HCT116 (cell line): Measurements from ENCODE around the gene ZNF292. TPM values are rescaled to one million over a fixed set of nuclear protein-coding genes. Genes with fewer than 3 reads are reported as not detected.

Source experiments
- ATAC-seq: fragments of 200-7000 bp; cut with Tn5 transposase; 2 replicates; pipeline ENCODE4 v1.9.1; 2020; ENCODE audit warnings: mild to moderate bottlenecking, moderate library complexity
- BruUV-seq: library from RNA; stranded (reverse); fragments of 400-500 nt; replicated peaks from 2 replicates; lab custom pipeline; 2021; lab: Mats Ljungman, UMichigan
- CTCF ChIA-PET: fragments of 300-600 bp; sonication (Branson Sonifier 250); formaldehyde crosslinking; loops from one replicate; lab custom pipeline; 2021; ENCODE audit warnings: antibody characterized with exemption; lab: Charles Lee
- POLR2A ChIA-PET: fragments of 300-600, 350-600 bp; sonication (Branson Sonifier 250); formaldehyde crosslinking; loops from one replicate; lab custom pipeline; 2021; ENCODE audit warnings: antibody characterized with exemption; lab: Charles Lee
- RAD21 ChIA-PET, 2 experiments: fragments of 300-600 bp; sonication (Branson Sonifier 250); formaldehyde crosslinking; loops; one replicate each; lab custom pipeline; 2023; ENCODE audit warnings: low total read pairs in 2 of 2; ENCODE audit not compliant: uncharacterized antibody in 2 of 2, unreplicated experiment in 2 of 2, low non-redundant PET in 1 of 2; lab: Charles Lee
- DNase-seq: peaks from one replicate; pipeline ENCODE4 v3.0.0-alpha.2; 2010; ENCODE audit warnings: low read depth, low spot score
- H2AFZ ChIP-seq: fragments of 200-600 bp; shearing (Covaris generic), sonication (generic); 2 replicates; pipeline ENCODE4 v1.6.1; 2017; ENCODE audit warnings: low read depth, mixed run types, mixed read lengths, antibody characterized with exemption, low read length; ENCODE audit not compliant: poor library complexity, severe bottlenecking
- H3K27ac ChIP-seq: 2 replicates; pipeline ENCODE4 v1.5.1; 2012; ENCODE audit warnings: low read depth, low read length
- H3K27me3 ChIP-seq: fragments of 200-600 bp; sonication (generic); 2 replicates; pipeline ENCODE4 v1.6.1; 2016; ENCODE audit warnings: mixed run types, low read length, mixed read lengths; ENCODE audit not compliant: insufficient read depth
- H3K36me3 ChIP-seq, 2 experiments: fragments of 200-500 bp in 1 of 2; fragments of 200-600 bp in 1 of 2; sonication (Bioruptor generic) in 1 of 2; sonication (generic) in 1 of 2; 2 replicates each; pipeline versions ENCODE4 v1.5.1 to v1.6.1; 2014 to 2016; ENCODE audit warnings: low read length in 2 of 2, inconsistent platforms in 1 of 2, mixed read lengths in 1 of 2, mixed run types in 1 of 2; ENCODE audit not compliant: insufficient read depth in 2 of 2, control insufficient read depth in 1 of 2
- H3K4me1 ChIP-seq, 2 experiments: fragments of 200-600 bp in 1 of 2; sonication (generic) in 1 of 2; 2 replicates each; pipeline versions ENCODE4 v1.5.1 to v1.6.1; 2012 to 2017; ENCODE audit warnings: low read length in 2 of 2, inconsistent platforms in 1 of 2, mild to moderate bottlenecking in 1 of 2, mixed read lengths in 1 of 2, mixed run types in 1 of 2, moderate library complexity in 1 of 2; ENCODE audit not compliant: insufficient read depth in 2 of 2, control insufficient read depth in 1 of 2
- H3K4me2 ChIP-seq: fragments of 200-600 bp; sonication (generic); 2 replicates; pipeline ENCODE4 v1.6.1; 2017; ENCODE audit warnings: mixed run types, low read length, mixed read lengths
- H3K4me3 ChIP-seq, 2 experiments: fragments of 200-600 bp in 1 of 2; sonication (generic) in 1 of 2; replicated peaks in 1 of 2; 2 replicates each; pipeline ENCODE4 v1.5.1; 2011 to 2016; ENCODE audit warnings: low read length in 2 of 2, control low read depth in 1 of 2, low read depth in 1 of 2, mild to moderate bottlenecking in 1 of 2, mixed read lengths in 1 of 2, mixed run types in 1 of 2
- H3K79me2 ChIP-seq: fragments of 200-600 bp; sonication (generic); 2 replicates; pipeline ENCODE4 v1.6.1; 2017; ENCODE audit warnings: mild to moderate bottlenecking, mixed run types, low read length, moderate library complexity, mixed read lengths; ENCODE audit not compliant: insufficient read depth
- H3K9ac ChIP-seq: fragments of 200-600 bp; sonication (generic); 2 replicates; pipeline ENCODE4 v1.6.1; 2016; ENCODE audit warnings: low read length, mixed read lengths
- H3K9me2 ChIP-seq: fragments of 200-600 bp; sonication (generic), shearing (Covaris generic); 2 replicates; pipeline ENCODE4 v1.6.1; 2017; ENCODE audit warnings: mixed run types, mild to moderate bottlenecking, moderate library complexity; ENCODE audit not compliant: insufficient read depth
- H3K9me3 ChIP-seq, 2 experiments: fragments of 200-500 bp in 1 of 2; fragments of 200-600 bp in 1 of 2; sonication (Bioruptor generic) in 1 of 2; sonication (generic) in 1 of 2; 2 replicates each; pipeline ENCODE4 v1.6.1; 2014 to 2017; ENCODE audit warnings: low read length in 2 of 2, mixed read lengths in 2 of 2, inconsistent platforms in 1 of 2, low read depth in 1 of 2, mild to moderate bottlenecking in 1 of 2, mixed run types in 1 of 2, moderate library complexity in 1 of 2; ENCODE audit not compliant: control insufficient read depth in 1 of 2, insufficient read depth in 1 of 2
- H4K20me1 ChIP-seq: fragments of 200-600 bp; sonication (generic), shearing (Covaris generic); 2 replicates; pipeline ENCODE4 v1.6.1; 2017; ENCODE audit warnings: mixed run types, mild to moderate bottlenecking, moderate library complexity; ENCODE audit not compliant: insufficient read depth
- JUND ChIP-seq: IDR thresholded peaks from 2 replicates; pipeline ENCODE4 v1.6.1; 2012
- MAX ChIP-seq: IDR thresholded peaks from 2 replicates; pipeline ENCODE4 v1.6.1; 2012
- POLR2AphosphoS5 ChIP-seq: IDR thresholded peaks from 2 replicates; pipeline ENCODE4 v1.6.1; 2011; ENCODE audit warnings: mild to moderate bottlenecking, low read depth, low read length, moderate library complexity
- REST ChIP-seq: IDR thresholded peaks from 2 replicates; pipeline ENCODE4 v1.6.1; 2012; ENCODE audit warnings: low read depth
- SP1 ChIP-seq: IDR thresholded peaks from 2 replicates; pipeline ENCODE4 v1.6.1; 2012; ENCODE audit warnings: low read depth
- SRF ChIP-seq: IDR thresholded peaks from 2 replicates; pipeline ENCODE4 v1.6.1; 2012; ENCODE audit warnings: low read depth
- TCF7L2 ChIP-seq: IDR thresholded peaks from 2 replicates; pipeline ENCODE4 v1.7.0; 2011; ENCODE audit warnings: borderline replicate concordance, inconsistent platforms; ENCODE audit not compliant: insufficient read depth, insufficient read length; ENCODE audit errors: extremely low read depth
- intact Hi-C: fragments of 100-400 bp; cut with micrococcal nuclease; formaldehyde crosslinking; loops from 2 replicates; pipeline ENCODE4 v1.10.0; 2022
- total RNA-seq: library from RNA; stranded (reverse); gene quantifications from one replicate; pipeline ENCODE4 v1.2.1, GENCODE V29; 2021; ENCODE audit not compliant: unreplicated experiment

The ZNF292 gene
- total RNA-seq, 1 experiment from 2014 or later = 35.3 TPM

DNA sequence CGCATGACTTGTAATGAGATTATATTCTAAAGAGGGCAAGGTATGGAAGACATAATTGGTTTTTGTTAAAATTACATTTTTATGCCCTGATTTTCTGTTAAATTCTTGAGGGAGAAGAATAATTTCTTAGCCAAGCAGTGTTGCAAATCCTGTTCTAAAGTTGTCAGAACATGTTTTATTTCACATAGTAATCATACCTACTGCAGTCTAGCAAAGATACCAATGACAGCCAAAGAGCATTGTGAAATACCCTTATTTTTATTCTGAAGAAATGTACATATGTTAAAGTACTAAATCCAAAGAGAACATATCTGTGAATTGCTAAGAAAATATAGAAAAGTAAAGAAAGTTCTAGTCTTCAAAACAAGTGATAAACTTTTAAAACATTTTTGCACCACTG, 127.4 kb downstream of the ZNF292 start:
- Histone ChIP-seq H3K4me2 (no peak overlapping the region), H3K9ac (no peak overlapping the region), H3K79me2 (no peaks in the 10 kb centered on the region), H3K9me2 (no peaks in the 10 kb centered on the region), H3K4me1 (no peaks in the 10 kb centered on the region), H3K27me3 (no peaks in the 10 kb centered on the region), H2AFZ (no peak overlapping the region), H3K27ac (no peak overlapping the region), H3K4me3 (no peak overlapping the region), H3K36me3 (no peaks in the 10 kb centered on the region), H3K9me3 (no peaks in the 10 kb centered on the region), H4K20me1 (no peaks in the 10 kb centered on the region)
- ChIA-PET RAD21 (no interaction called here), POLR2A (no interaction called here), CTCF (no interaction called here)
- BruUV-seq = no TSS peak
- no peak for DNase-seq
- intact Hi-C loops = no loop called here
- no peak for ATAC-seq
- TF ChIP-seq JUND = no peak

DNA sequence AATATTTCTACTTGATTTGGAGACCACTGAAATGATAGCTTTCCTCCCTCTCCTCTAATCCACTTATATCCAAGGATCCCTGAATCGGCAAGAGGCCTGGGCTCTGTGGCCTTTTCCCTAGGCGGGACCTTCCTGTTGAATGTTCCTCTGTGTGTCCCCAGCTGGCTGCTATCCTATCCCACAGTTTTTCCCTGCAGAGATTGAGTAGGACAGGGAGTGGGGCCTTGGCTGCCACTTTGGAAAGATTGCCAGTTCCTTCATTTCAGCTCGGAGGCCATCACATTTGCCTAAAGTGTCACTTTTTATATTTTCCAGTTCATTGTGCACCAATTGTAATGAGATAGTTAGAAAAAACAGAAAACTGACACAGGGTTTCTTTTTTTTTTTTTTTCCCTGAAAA, 128.1 kb downstream of the ZNF292 start:
- ATAC-seq = no peak
- no TSS peak for BruUV-seq
- no peaks in the 10 kb centered on the region for H3K9me2 ChIP-seq
- no peak overlapping the region for H3K4me3 ChIP-seq
- H3K4me2 ChIP-seq = no peak overlapping the region
- no peaks in the 10 kb centered on the region for H3K27me3 ChIP-seq
- H3K79me2 ChIP-seq = no peaks in the 10 kb centered on the region
- no peak overlapping the region for H3K9ac ChIP-seq
- no peak overlapping the region for H3K27ac ChIP-seq
- no peaks in the 10 kb centered on the region for H3K4me1 ChIP-seq
- RAD21 ChIA-PET = no interaction called here
- no peaks in the 10 kb centered on the region for H3K36me3 ChIP-seq
- H2AFZ ChIP-seq = no peak overlapping the region
- intact Hi-C loops = no loop called here
- no peaks in the 10 kb centered on the region for H4K20me1 ChIP-seq
- TF ChIP-seq POLR2AphosphoS5 = no peak
- no peak for TF ChIP-seq JUND
- no peak for TF ChIP-seq SRF
- no peak for TF ChIP-seq REST
- TF ChIP-seq SP1 = no peak
- TF ChIP-seq TCF7L2 = no peak
- TF ChIP-seq MAX = no peak
- no peaks in the 10 kb centered on the region for H3K9me3 ChIP-seq
- no peak for DNase-seq
- CTCF ChIA-PET = no interaction called here
- POLR2A ChIA-PET = no interaction called here
